Measurements from ENCODE around the gene ANO3. TPM values are rescaled to one million over a fixed set of nuclear protein-coding genes. Genes with fewer than 3 reads are reported as not detected.

ANO3 gene
- total RNA-seq, result under 1 TPM; 0.13 to 0.63 (median 0.52) TPM

DNA sequence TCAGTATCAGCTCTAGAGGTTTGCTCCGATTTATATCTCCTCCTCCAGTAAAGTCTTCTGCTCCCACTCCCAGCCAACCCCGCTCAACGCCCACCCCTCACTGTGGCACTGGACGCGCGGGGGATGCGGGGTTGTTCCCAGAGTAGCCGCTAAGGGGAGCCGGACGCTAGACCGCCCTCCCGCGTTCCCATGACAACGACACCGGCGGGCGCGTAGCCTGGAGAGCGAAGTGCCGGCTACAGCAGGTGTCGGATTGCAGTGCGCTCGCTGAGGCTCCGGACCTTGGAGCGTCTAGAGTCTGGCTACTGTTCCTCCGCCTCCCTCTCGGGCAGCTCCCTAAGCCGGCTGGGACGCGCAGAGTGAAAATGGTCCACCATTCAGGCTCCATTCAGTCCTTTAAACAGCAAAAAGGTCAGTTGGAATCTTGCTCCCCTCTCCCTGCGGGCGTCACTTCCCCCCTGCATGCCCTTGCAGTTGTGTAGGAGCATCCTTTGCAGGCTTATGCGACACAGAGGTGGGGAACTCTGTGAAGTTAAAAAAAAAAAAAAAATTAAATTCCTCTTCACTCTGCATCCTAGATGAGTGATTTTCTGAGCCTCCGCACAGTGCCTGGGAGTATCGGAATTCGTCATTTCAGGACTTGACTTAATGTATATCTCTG is at the start of gene ANO3:
Gene ANO3 (plus strand): TSS at position 220 of the 661 bp plus-strand sequence. CDS start 146 bp downstream, at position 366.
- no peaks in the 10 kb centered on the region for H3K9me3 ChIP-seq
- H3K4me1 ChIP-seq, result peaks cover 0 to 4% of the 10 kb centered on the region in 2 donors
- DNase-seq, result peak; percentile 88 to 89
- H3K27me3 ChIP-seq, result no peaks in the 10 kb centered on the region
- H3K4me3 ChIP-seq (replicated peaks in 1 of 3), result no peak within 1 kb of the TSS
- WGBS, 2 donors, result 3 to 9% methylated on average over 11 to 31 of the region's 36 CpGs
- H3K36me3 ChIP-seq, result no peaks in the 10 kb centered on the region
- H3K27ac ChIP-seq, result no peak within 1 kb of the TSS
- TF ChIP-seq, protein P1, sequence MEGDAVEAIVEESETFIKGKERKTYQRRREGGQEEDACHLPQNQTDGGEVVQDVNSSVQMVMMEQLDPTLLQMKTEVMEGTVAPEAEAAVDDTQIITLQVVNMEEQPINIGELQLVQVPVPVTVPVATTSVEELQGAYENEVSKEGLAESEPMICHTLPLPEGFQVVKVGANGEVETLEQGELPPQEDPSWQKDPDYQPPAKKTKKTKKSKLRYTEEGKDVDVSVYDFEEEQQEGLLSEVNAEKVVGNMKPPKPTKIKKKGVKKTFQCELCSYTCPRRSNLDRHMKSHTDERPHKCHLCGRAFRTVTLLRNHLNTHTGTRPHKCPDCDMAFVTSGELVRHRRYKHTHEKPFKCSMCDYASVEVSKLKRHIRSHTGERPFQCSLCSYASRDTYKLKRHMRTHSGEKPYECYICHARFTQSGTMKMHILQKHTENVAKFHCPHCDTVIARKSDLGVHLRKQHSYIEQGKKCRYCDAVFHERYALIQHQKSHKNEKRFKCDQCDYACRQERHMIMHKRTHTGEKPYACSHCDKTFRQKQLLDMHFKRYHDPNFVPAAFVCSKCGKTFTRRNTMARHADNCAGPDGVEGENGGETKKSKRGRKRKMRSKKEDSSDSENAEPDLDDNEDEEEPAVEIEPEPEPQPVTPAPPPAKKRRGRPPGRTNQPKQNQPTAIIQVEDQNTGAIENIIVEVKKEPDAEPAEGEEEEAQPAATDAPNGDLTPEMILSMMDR (IDR thresholded peaks at IDR 0.05), result peak in 5 of 6 experiments; percentile 12 to 73 (median 68)
- TF ChIP-seq POLR2A (IDR thresholded peaks at IDR 0.05), result no peak
- intact Hi-C loops (cut with DNase I), result no loop called here

DNA sequence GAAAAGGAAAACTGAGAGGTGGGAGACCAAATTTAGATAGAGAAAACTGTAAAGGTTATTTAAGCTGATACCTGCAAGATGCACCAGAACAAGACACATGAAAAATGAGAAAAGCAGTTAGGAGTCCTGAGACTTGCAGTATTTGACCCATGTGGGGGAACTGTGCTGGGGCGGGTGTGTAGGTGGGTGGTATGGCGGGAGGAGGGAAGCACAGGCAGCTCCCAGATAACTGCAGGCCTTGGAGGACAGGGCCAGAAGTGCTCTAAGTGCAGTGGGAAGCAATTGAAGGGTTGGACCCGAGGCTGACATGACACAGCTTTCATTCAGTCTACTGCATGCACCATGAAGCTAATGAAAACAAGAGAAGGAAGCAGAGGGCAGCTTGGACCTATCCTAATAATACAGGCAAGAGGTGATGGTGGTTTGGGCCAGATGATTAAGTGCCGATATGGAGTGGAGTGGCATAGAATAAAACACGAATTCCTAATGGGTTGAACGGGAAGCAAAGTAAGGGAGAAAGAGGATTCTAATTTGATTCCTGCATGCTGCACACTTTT is 48.0 kb upstream of the ANO3 start:
- 69% methylated on average over 6 of the region's 6 CpGs for WGBS, 2 donors
- no peaks in the 10 kb centered on the region for H3K36me3 ChIP-seq
- H3K4me3 ChIP-seq (replicated peaks in 1 of 3), result no peak overlapping the region
- H3K9me3 ChIP-seq, result no peaks in the 10 kb centered on the region
- no peaks in the 10 kb centered on the region for H3K27me3 ChIP-seq
- no peak for DNase-seq
- TF ChIP-seq POLR2A (IDR thresholded peaks at IDR 0.05), result no peak
- TF ChIP-seq, protein P1 (IDR thresholded peaks at IDR 0.05), result no peak
- no peaks in the 10 kb centered on the region for H3K4me1 ChIP-seq
- intact Hi-C loops (cut with DNase I), result no loop called here
- H3K27ac ChIP-seq, result no peak overlapping the region

DNA sequence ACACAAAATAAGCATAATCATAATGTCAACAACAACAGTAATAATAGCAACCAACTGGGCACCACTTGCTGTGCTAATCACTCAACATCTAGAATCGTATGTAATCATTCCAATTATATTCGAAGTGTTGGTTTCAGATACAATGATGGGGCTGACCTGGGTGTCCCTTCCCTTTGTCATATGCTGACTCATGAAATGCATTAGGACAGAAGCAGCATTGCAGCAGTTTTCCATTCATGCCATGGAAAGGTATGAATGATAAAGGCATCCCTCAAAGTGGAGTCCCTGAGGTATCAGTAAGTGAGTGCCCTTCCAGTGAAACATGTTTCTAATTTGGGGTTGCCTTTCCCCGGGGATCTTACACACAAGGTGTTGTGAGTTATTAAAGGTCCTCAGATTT is 46.3 kb upstream of the ANO3 start:
- intact Hi-C loops (cut with DNase I), result no loop called here
- TF ChIP-seq POLR2A (IDR thresholded peaks at IDR 0.05), result no peak
- TF ChIP-seq, protein P1 (IDR thresholded peaks at IDR 0.05), result no peak
- H3K4me3 ChIP-seq (replicated peaks in 1 of 3), result no peak overlapping the region
- H3K27me3 ChIP-seq, result no peaks in the 10 kb centered on the region
- no peaks in the 10 kb centered on the region for H3K36me3 ChIP-seq
- DNase-seq, result no peak
- WGBS, 2 donors, result 81 to 82% methylated on average over 3 of the region's 3 CpGs
- no peak overlapping the region for H3K27ac ChIP-seq
- H3K4me1 ChIP-seq, result no peaks in the 10 kb centered on the region
- H3K9me3 ChIP-seq, result no peaks in the 10 kb centered on the region

DNA sequence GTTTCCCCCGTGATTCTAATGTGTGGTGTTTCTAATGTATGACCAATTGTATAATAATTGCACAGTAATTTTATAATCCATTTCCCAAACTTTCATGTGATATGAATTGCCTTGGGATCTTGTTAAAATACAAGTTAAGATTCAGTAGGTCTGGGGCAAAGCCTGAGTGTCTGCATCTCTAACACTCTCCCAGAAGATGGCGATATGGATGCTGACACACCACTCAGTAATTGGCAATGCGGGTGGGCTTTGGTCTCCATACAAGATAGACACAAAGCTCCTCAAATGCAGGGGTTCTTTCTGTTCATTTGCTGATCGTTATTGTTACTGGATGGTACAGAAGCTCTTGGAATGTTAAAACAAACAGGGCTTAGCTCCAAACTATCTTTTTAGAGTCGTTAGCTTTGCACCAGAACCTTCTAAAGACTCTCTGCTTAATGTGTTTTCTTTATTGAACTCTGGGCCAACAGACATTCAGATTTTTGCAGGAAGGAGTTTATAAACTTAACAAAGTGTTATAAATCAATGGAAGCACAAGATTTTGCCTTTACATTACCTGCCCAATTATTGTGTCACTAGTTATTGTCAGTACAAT is 45.4 kb upstream of the ANO3 start:
- H3K27me3 ChIP-seq, result no peaks in the 10 kb centered on the region
- peak; percentile 14 to 16 for DNase-seq
- no peaks in the 10 kb centered on the region for H3K4me1 ChIP-seq
- H3K9me3 ChIP-seq, result no peaks in the 10 kb centered on the region
- no peaks in the 10 kb centered on the region for H3K36me3 ChIP-seq
- H3K27ac ChIP-seq, result no peak overlapping the region
- TF ChIP-seq, protein P1 (IDR thresholded peaks at IDR 0.05), result peak in 3 of 6 experiments; percentile 21 to 38 (median 29)
- no peak for TF ChIP-seq POLR2A (IDR thresholded peaks at IDR 0.05)
- 18% methylated on average over 5 of the region's 5 CpGs for WGBS, 2 donors
- intact Hi-C loops (cut with DNase I), result no loop called here
- H3K4me3 ChIP-seq (replicated peaks in 1 of 3), result no peak overlapping the region

DNA sequence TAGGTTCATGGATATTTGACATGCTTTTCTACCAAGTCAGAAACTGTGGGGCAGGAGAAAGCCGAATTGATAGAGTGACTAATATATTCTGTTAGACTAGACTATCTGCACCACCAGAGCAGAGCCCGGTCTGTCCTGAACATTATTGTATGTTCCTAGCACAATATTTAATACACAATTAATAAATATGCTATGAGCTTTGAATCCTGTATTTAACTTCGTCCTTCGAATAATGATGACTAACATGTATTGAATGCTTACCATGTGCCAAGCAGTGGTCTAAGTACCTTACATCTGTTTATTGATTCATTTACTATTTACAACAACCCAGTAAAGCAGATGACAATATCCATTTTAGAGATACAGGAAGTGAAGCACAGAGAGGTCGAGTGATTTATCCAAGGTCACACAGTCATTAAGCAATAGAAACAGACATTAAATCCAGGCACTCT is 44.8 kb upstream of the ANO3 start:
- 87 to 92% methylated on average over 5 of the region's 5 CpGs for WGBS, 2 donors
- no peaks in the 10 kb centered on the region for H3K9me3 ChIP-seq
- no peaks in the 10 kb centered on the region for H3K4me1 ChIP-seq
- no peak overlapping the region for H3K27ac ChIP-seq
- H3K4me3 ChIP-seq (replicated peaks in 1 of 3), result no peak overlapping the region
- H3K36me3 ChIP-seq, result no peaks in the 10 kb centered on the region
- TF ChIP-seq, protein P1 (IDR thresholded peaks at IDR 0.05), result no peak
- TF ChIP-seq POLR2A (IDR thresholded peaks at IDR 0.05), result no peak
- intact Hi-C loops (cut with DNase I), result no loop called here
- no peak for DNase-seq
- no peaks in the 10 kb centered on the region for H3K27me3 ChIP-seq

Data from thyroid gland (tissue), 4 donors.